ENCODE data around the gene CORO1C. TPM values are rescaled to one million over a fixed set of nuclear protein-coding genes. Genes with fewer than 3 reads are reported as not detected.

CORO1C gene
- total RNA-seq, 1 donor from 2014 or later: 285 TPM

DNA sequence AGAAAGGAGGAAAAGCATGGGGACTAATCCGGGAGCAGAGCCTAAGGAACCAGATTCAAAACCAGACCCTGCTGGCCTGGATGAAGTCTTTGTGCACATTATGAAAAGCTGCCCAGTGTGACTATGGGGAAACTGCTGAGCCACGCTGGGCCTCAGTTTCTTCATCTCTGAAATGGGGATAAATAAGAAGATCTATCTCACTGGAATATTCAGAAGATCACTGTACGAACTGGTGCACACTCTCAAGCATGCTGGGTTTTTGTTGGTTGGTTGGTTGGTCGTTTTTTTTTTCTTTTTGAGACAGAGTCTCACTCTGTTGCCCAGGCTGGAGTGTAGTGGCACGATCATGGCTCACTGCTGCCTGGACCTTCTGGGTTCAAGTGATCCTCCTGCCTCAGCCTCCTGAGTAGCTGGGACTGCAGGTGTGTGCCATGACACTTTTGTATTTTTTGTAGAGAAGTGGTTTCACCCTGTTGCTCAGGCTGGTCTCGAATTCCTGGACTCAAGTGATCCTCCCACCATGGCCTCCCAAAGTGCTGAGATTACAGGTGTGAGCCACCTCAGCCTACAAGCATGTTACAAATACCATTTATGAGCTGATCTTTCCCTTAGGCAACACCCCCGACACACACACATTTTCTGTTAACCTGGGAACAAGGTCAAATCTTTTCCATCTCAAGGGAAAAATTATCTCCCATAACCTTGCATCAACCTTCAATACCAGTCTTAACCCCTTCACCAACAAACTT, 33.4 kb upstream of the CORO1C start:
- DNase-seq: no peak
- Mint-ChIP-seq H3K4me3 (ENCODE audit: unreplicated experiment) (no peak overlapping the region), H3K27me3 (ENCODE audit: unreplicated experiment) (peaks cover 3% of the 10 kb centered on the region), H3K4me1 (ENCODE audit: low read depth, unreplicated experiment) (no peaks in the 10 kb centered on the region), H3K27ac (ENCODE audit: unreplicated experiment) (no peak overlapping the region), H3K36me3 (ENCODE audit: unreplicated experiment) (no peaks in the 10 kb centered on the region), H3K9me3 (ENCODE audit: unreplicated experiment) (peaks cover 6% of the 10 kb centered on the region)
- TF ChIP-seq, protein P1, sequence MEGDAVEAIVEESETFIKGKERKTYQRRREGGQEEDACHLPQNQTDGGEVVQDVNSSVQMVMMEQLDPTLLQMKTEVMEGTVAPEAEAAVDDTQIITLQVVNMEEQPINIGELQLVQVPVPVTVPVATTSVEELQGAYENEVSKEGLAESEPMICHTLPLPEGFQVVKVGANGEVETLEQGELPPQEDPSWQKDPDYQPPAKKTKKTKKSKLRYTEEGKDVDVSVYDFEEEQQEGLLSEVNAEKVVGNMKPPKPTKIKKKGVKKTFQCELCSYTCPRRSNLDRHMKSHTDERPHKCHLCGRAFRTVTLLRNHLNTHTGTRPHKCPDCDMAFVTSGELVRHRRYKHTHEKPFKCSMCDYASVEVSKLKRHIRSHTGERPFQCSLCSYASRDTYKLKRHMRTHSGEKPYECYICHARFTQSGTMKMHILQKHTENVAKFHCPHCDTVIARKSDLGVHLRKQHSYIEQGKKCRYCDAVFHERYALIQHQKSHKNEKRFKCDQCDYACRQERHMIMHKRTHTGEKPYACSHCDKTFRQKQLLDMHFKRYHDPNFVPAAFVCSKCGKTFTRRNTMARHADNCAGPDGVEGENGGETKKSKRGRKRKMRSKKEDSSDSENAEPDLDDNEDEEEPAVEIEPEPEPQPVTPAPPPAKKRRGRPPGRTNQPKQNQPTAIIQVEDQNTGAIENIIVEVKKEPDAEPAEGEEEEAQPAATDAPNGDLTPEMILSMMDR (IDR thresholded peaks at IDR 0.05; ENCODE audit: partially characterized antibody, unreplicated experiment): no peak

DNA sequence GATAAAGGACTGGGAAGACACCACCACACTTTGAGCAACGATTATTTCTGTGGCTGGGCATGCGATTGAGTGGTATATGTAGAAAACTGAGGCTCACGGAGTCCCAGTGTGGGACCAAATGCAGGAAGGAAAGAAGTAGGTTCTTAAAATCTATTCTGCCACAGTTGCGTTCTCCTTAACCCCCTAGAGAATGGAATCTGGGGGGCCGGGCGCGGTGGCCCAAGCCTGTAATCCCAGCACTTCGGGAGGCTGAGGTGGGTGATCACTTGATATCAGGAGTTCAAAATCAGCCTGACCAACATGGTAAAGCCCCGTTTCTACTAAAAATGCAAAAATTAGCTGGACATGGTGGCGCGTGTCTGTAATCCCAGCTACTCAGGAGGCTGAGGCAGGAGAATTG, 29.9 kb upstream of the CORO1C start:
- TF ChIP-seq, protein P1 (IDR thresholded peaks at IDR 0.05; ENCODE audit: partially characterized antibody, unreplicated experiment): no peak
- Mint-ChIP-seq H3K9me3 (ENCODE audit: unreplicated experiment) (peaks cover 2% of the 10 kb centered on the region), H3K36me3 (ENCODE audit: unreplicated experiment) (no peaks in the 10 kb centered on the region)

DNA sequence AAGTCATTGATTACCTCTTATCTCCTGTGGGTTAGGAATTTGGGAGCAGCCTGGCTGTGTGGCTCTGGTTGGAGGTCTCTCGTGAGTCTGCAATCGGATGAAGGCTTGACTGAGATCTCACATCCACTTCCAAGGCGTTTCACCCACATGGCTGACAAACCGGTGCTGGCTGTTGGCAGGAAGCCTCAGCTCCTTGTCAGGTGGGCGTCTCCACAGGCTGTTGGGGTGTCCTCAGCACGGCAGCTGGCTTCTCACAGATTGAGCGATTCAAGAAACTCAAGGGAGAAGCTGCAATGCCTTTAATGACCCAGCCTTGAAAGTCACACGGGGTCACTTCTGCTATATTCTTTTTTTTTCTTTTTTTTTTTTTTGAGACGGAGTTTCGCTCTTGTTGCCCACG, 28.6 kb upstream of the CORO1C start:
- Mint-ChIP-seq H3K36me3 (ENCODE audit: unreplicated experiment) (no peaks in the 10 kb centered on the region), H3K27me3 (ENCODE audit: unreplicated experiment) (no peaks in the 10 kb centered on the region), H3K27ac (ENCODE audit: unreplicated experiment) (no peak overlapping the region), H3K9me3 (ENCODE audit: unreplicated experiment) (no peaks in the 10 kb centered on the region), H3K4me3 (ENCODE audit: unreplicated experiment) (no peak overlapping the region), H3K4me1 (ENCODE audit: low read depth, unreplicated experiment) (no peaks in the 10 kb centered on the region)
- DNase-seq: no peak
- TF ChIP-seq, protein P1 (IDR thresholded peaks at IDR 0.05; ENCODE audit: partially characterized antibody, unreplicated experiment): no peak

More for the DNA sequence above, 29.9 kb upstream of the CORO1C start:
- Mint-ChIP-seq H3K27me3 (ENCODE audit: unreplicated experiment) (no peaks in the 10 kb centered on the region), H3K4me1 (ENCODE audit: low read depth, unreplicated experiment) (no peaks in the 10 kb centered on the region), H3K4me3 (ENCODE audit: unreplicated experiment) (no peak overlapping the region), H3K27ac (ENCODE audit: unreplicated experiment) (no peak overlapping the region)
- DNase-seq: no peak

DNA sequence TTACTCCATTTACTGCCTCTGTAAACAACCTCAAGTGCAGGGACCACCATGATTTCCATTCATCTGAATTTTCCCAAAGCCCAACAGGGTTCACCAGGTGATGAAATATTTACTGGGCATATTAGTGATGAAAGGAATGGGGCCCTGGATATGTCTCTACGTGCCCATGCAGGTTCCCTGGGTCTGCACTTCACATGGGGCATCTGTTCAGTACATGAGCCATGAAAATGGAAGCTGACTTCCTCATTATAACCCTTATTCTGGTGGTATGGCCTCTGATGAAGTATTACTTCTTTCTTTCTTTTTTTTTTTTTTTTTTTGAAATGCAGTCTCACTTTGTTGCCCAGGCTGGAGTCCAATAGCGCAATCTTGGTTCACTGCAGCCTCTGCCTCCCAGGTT, 26.5 kb upstream of the CORO1C start:
- Mint-ChIP-seq H3K36me3 (ENCODE audit: unreplicated experiment) (no peaks in the 10 kb centered on the region), H3K9me3 (ENCODE audit: unreplicated experiment) (no peaks in the 10 kb centered on the region), H3K4me1 (ENCODE audit: low read depth, unreplicated experiment) (peaks cover 12% of the 10 kb centered on the region), H3K4me3 (ENCODE audit: unreplicated experiment) (no peak overlapping the region), H3K27me3 (ENCODE audit: unreplicated experiment) (peaks cover 5% of the 10 kb centered on the region), H3K27ac (ENCODE audit: unreplicated experiment) (no peak overlapping the region)
- DNase-seq: no peak
- TF ChIP-seq, protein P1 (IDR thresholded peaks at IDR 0.05; ENCODE audit: partially characterized antibody, unreplicated experiment): no peak

DNA sequence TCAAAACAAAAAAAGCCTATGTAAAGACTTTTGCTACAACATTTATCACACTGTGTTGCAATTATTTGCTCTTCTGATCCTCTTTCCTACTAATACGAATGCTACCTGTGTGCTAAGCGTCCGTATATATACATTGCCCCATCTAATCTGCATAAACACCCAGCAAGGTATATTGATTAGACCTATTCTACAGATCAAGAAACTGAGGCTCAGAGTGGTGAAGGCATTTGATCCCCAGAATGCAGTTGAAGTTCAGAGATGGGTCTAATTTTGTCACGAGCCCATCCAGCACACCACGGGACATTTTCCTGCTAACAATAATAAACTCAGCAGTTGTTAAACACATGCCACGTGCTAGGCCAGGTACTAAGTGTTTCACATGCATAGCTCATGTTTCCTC, 25.1 kb upstream of the CORO1C start:
- Mint-ChIP-seq H3K27ac (ENCODE audit: unreplicated experiment) (no peak overlapping the region), H3K9me3 (ENCODE audit: unreplicated experiment) (no peaks in the 10 kb centered on the region), H3K36me3 (ENCODE audit: unreplicated experiment) (no peaks in the 10 kb centered on the region), H3K4me3 (ENCODE audit: unreplicated experiment) (no peak overlapping the region), H3K4me1 (ENCODE audit: low read depth, unreplicated experiment) (peaks cover 17% of the 10 kb centered on the region), H3K27me3 (ENCODE audit: unreplicated experiment) (peaks cover 5% of the 10 kb centered on the region)
- TF ChIP-seq, protein P1 (IDR thresholded peaks at IDR 0.05; ENCODE audit: partially characterized antibody, unreplicated experiment): no peak
- DNase-seq: no peak
